NCI-H1092 (cell line): ENCODE data around the gene SWI5.

ENCODE experiments used
- DNase-seq: peaks from one replicate; lab custom pipeline; 2025; lab: John Stamatoyannopoulos, UW

Gene SWI5

GRCh38 chr9:128252317-128253139 lies 23.5 kb upstream of the SWI5 start:
- no peak for DNase-seq

GRCh38 chr9:128253140-128253990 lies 22.7 kb upstream of the SWI5 start:
- no peak for DNase-seq

- DNase-seq, result no peak
Observed at GRCh38 chr9:128253991-128254346, 22.1 kb upstream of the SWI5 start.

GRCh38 chr9:128254362-128254761 lies 21.7 kb upstream of the SWI5 start:
- DNase-seq, result no peak

- peak; percentile 12 for DNase-seq
Observed at GRCh38 chr9:128254855-128255759, 21.0 kb upstream of the SWI5 start.

GRCh38 chr9:128257086-128257825 lies 18.8 kb upstream of the SWI5 start:
- no peak for DNase-seq

GRCh38 chr9:128257907-128258306 lies 18.2 kb upstream of the SWI5 start:
- no peak for DNase-seq

GRCh38 chr9:128258326-128258725 lies 17.8 kb upstream of the SWI5 start:
- DNase-seq, result no peak

GRCh38 chr9:128259156-128259555 lies 16.9 kb upstream of the SWI5 start:
- DNase-seq, result no peak

GRCh38 chr9:128260340-128260739 lies 15.7 kb upstream of the SWI5 start:
- no peak for DNase-seq

- no peak for DNase-seq
Observed at GRCh38 chr9:128262687-128263086, 13.4 kb upstream of the SWI5 start.

- no peak for DNase-seq
Observed at GRCh38 chr9:128265348-128265847, 10.7 kb upstream of the SWI5 start.

GRCh38 chr9:128266868-128267590 lies 9.0 kb upstream of the SWI5 start:
- no peak for DNase-seq

GRCh38 chr9:128271112-128271511 lies 5.0 kb upstream of the SWI5 start:
- DNase-seq, result no peak

- no peak for DNase-seq
Observed at GRCh38 chr9:128271512-128271911, 4.6 kb upstream of the SWI5 start.

GRCh38 chr9:128274245-128274644 lies 1.8 kb upstream of the SWI5 start:
- DNase-seq, result no peak

- DNase-seq, result no peak
Observed at GRCh38 chr9:128275198-128276007, 673 bp upstream of the SWI5 start, which contains the start of gene GOLGA2. TSS of gene GOLGA2 (minus strand) at chr9:128276007. CDS start at chr9:128275976, 31 bp downstream.

- peak; percentile 10 for DNase-seq
Observed at GRCh38 chr9:128276574-128277270, 646 bp downstream of the SWI5 start.
